PC-9 (cell line): ENCODE results near the gene TRABD2A.

ENCODE experiments used
- EZH2 ChIP-seq: fragments of 200-600 bp; sonication (generic); IDR thresholded peaks from 2 replicates; pipeline ENCODE4 v1.8.0; 2017; ENCODE audit warnings: antibody characterized with exemption, low read depth
- TF ChIP-seq, protein P1 (sequence below): fragments of 200-600 bp; sonication (generic); conservative IDR thresholded peaks from 2 replicates; pipeline ENCODE4 v1.6.1; 2017; ENCODE audit warnings: mixed run types, antibody characterized with exemption, mild to moderate bottlenecking, moderate library complexity

DNA sequence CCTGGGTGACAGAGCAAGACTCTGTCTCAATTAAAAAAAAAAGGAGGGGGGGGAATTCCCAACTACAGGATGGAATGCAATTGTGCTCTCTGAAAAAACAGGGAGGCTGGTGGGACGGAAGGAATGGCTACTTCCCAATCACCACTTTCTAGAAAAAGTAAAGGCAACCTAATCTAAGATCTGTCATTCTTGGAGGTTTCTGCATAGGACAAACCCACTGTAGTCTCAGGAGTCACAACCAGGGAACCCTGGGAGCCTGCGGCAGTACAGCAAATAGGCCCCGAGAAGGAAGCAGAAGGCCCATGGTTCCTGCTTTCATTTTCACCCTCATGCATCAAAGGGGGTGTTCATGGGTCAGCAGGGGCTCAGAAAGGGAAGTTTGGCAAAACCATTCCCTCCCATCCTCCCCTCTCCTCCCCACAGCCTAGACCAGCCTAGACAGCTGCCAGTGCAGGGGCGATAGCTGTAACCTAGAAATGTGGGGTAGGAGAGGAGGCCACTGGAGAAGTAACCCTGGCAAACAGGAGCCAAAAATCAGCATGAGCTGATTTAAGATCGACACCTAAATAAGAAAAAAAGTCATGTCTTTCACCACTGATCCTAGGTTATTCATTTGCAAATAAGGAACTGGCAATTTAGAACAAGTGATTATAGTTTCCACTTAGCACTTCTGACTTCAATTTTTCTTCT lies 48.0 kb downstream of the TRABD2A start:
- TF ChIP-seq, protein P1, sequence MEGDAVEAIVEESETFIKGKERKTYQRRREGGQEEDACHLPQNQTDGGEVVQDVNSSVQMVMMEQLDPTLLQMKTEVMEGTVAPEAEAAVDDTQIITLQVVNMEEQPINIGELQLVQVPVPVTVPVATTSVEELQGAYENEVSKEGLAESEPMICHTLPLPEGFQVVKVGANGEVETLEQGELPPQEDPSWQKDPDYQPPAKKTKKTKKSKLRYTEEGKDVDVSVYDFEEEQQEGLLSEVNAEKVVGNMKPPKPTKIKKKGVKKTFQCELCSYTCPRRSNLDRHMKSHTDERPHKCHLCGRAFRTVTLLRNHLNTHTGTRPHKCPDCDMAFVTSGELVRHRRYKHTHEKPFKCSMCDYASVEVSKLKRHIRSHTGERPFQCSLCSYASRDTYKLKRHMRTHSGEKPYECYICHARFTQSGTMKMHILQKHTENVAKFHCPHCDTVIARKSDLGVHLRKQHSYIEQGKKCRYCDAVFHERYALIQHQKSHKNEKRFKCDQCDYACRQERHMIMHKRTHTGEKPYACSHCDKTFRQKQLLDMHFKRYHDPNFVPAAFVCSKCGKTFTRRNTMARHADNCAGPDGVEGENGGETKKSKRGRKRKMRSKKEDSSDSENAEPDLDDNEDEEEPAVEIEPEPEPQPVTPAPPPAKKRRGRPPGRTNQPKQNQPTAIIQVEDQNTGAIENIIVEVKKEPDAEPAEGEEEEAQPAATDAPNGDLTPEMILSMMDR, result no peak
- no peak for TF ChIP-seq EZH2
